Panc1 (cell line): ENCODE measurements around the gene FAM174B. TPM values are rescaled to one million over a fixed set of nuclear protein-coding genes. Genes with fewer than 3 reads are reported as not detected.

Experiments used
- ATAC-seq: fragments of 200-7000 bp; cut with Tn5 transposase; 2 replicates; pipeline ENCODE4 v1.9.1; 2020; ENCODE audit warnings: mild to moderate bottlenecking, moderate library complexity
- BruUV-seq: library from RNA; stranded (reverse); fragments of 400-500 nt; replicated peaks from 2 replicates; lab custom pipeline; 2021; lab: Mats Ljungman, UMichigan
- CTCF ChIA-PET: fragments of 300-600 bp; sonication (Branson Sonifier 250); formaldehyde crosslinking; loops from one replicate; lab custom pipeline; 2022; ENCODE audit warnings: antibody characterized with exemption; lab: Charles Lee
- POLR2A ChIA-PET: fragments of 300-600 bp; sonication (Branson Sonifier 250); formaldehyde crosslinking; loops from one replicate; lab custom pipeline; 2022; ENCODE audit warnings: antibody characterized with exemption; lab: Charles Lee
- DNase-seq: peaks from one replicate; pipeline ENCODE4 v3.0.0-alpha.2; 2010; ENCODE audit warnings: low read depth, low spot score
- H3K27ac ChIP-seq: 2 replicates; pipeline ENCODE4 v1.5.1; 2011; ENCODE audit warnings: mild to moderate bottlenecking, low read length, inconsistent platforms
- H3K27me3 ChIP-seq: fragments of 200-500 bp; sonication (Bioruptor generic); 2 replicates; pipeline ENCODE4 v1.6.0; 2014; ENCODE audit warnings: low read length, inconsistent platforms; ENCODE audit not compliant: control insufficient read depth, insufficient read depth
- H3K36me3 ChIP-seq: fragments of 200-500 bp; sonication (Bioruptor generic); 2 replicates; pipeline ENCODE4 v1.5.1; 2014; ENCODE audit warnings: inconsistent platforms, mild to moderate bottlenecking, low read length, moderate library complexity; ENCODE audit not compliant: control insufficient read depth, insufficient read depth
- H3K4me1 ChIP-seq: 2 replicates; pipeline ENCODE4 v1.5.1; 2011; ENCODE audit warnings: inconsistent platforms, mild to moderate bottlenecking, low read length, moderate library complexity; ENCODE audit not compliant: control insufficient read depth, insufficient read depth
- H3K4me3 ChIP-seq, 2 experiments: 2 replicates each; pipeline ENCODE4 v1.5.1; 2011 to 2012; ENCODE audit warnings: low read depth in 2 of 2, low read length in 2 of 2, mild to moderate bottlenecking in 2 of 2, inconsistent platforms in 1 of 2, moderate library complexity in 1 of 2
- H3K9me3 ChIP-seq: fragments of 200-500 bp; sonication (Bioruptor generic); 2 replicates; pipeline ENCODE4 v1.5.1; 2014; ENCODE audit warnings: low read depth, mild to moderate bottlenecking, inconsistent platforms, low read length, moderate library complexity; ENCODE audit not compliant: control insufficient read depth, insufficient read depth
- POLR2AphosphoS5 ChIP-seq: IDR thresholded peaks from 2 replicates; pipeline ENCODE4 v1.6.1; 2012; ENCODE audit warnings: mild to moderate bottlenecking, low read depth, low read length, moderate library complexity
- REST ChIP-seq, 2 experiments: IDR thresholded peaks; 2 replicates each; pipeline ENCODE4 v1.6.1; 2011 to 2012; ENCODE audit warnings: low read depth in 2 of 2, control low read depth in 1 of 2, low read length in 1 of 2, mild to moderate bottlenecking in 1 of 2, moderate library complexity in 1 of 2; ENCODE audit not compliant: insufficient read depth in 1 of 2
- SIN3A ChIP-seq: IDR thresholded peaks from 2 replicates; pipeline ENCODE4 v1.6.1; 2012; ENCODE audit warnings: low read depth, mild to moderate bottlenecking, low read length, moderate library complexity, borderline replicate concordance; ENCODE audit not compliant: insufficient read depth
- TCF7L2 ChIP-seq: IDR thresholded peaks from 2 replicates; pipeline ENCODE4 v1.6.1; 2011; ENCODE audit warnings: mild to moderate bottlenecking, low read depth, low read length, inconsistent platforms
- in situ Hi-C: cut with HindIII; loops from 2 replicates; pipeline ENCODE4 v1.10.0; 2016; ENCODE audit warnings: low sequenced_read_pairs, low pct_unique_long_range_greater_than_20kb
- intact Hi-C: fragments of 100-400 bp; cut with micrococcal nuclease; formaldehyde crosslinking; loops from one replicate; pipeline ENCODE4 v1.10.0; 2022; ENCODE audit not compliant: unreplicated experiment
- total RNA-seq: library from RNA; stranded (reverse); gene quantifications from one replicate; pipeline ENCODE4 v1.2.1, GENCODE V29; 2021; ENCODE audit not compliant: unreplicated experiment
- TF ChIP-seq, protein P1 (sequence below): fragments of 450-650 bp; IDR thresholded peaks from 2 replicates; pipeline ENCODE4 v1.5.1; 2017; ENCODE audit warnings: mild to moderate bottlenecking

FAM174B gene
- total RNA-seq, 1 experiment from 2014 or later = 30.7 TPM

GRCh38 chr15:92600856-92601255 lies 54.7 kb downstream of the FAM174B start:
- no peaks in the 10 kb centered on the region for H3K4me1 ChIP-seq
- CTCF ChIA-PET = no interaction called here
- H3K4me3 ChIP-seq = no peak overlapping the region
- no peaks in the 10 kb centered on the region for H3K9me3 ChIP-seq
- POLR2A ChIA-PET = no interaction called here
- no peaks in the 10 kb centered on the region for H3K36me3 ChIP-seq
- in situ Hi-C loops (no loop called here), intact Hi-C loops (no loop called here)
- no peak for TF ChIP-seq TCF7L2
- no peak for TF ChIP-seq REST (IDR thresholded peaks at IDR 0.05; ENCODE audit: insufficient read depth in 1 of 2, low read depth in 2 of 2, low read length in 1 of 2)
- H3K27ac ChIP-seq = no peak overlapping the region
- no TSS peak for BruUV-seq
- H3K27me3 ChIP-seq = peaks cover 7% of the 10 kb centered on the region
- ATAC-seq = no peak
- no peak for DNase-seq

- Histone ChIP-seq H3K27me3 (peaks cover 7% of the 10 kb centered on the region), H3K4me3 (no peak overlapping the region), H3K9me3 (no peaks in the 10 kb centered on the region), H3K4me1 (no peaks in the 10 kb centered on the region), H3K27ac (no peak overlapping the region), H3K36me3 (no peaks in the 10 kb centered on the region)
- CTCF ChIA-PET = no interaction called here
- DNase-seq = no peak
- in situ Hi-C loops = no loop called here
- TF ChIP-seq REST (IDR thresholded peaks at IDR 0.05; ENCODE audit: insufficient read depth in 1 of 2, low read depth in 2 of 2, low read length in 1 of 2) (no peak), TCF7L2 (no peak), SIN3A (no peak), POLR2AphosphoS5 (no peak)
- TF ChIP-seq, protein P1, sequence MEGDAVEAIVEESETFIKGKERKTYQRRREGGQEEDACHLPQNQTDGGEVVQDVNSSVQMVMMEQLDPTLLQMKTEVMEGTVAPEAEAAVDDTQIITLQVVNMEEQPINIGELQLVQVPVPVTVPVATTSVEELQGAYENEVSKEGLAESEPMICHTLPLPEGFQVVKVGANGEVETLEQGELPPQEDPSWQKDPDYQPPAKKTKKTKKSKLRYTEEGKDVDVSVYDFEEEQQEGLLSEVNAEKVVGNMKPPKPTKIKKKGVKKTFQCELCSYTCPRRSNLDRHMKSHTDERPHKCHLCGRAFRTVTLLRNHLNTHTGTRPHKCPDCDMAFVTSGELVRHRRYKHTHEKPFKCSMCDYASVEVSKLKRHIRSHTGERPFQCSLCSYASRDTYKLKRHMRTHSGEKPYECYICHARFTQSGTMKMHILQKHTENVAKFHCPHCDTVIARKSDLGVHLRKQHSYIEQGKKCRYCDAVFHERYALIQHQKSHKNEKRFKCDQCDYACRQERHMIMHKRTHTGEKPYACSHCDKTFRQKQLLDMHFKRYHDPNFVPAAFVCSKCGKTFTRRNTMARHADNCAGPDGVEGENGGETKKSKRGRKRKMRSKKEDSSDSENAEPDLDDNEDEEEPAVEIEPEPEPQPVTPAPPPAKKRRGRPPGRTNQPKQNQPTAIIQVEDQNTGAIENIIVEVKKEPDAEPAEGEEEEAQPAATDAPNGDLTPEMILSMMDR = no peak
- ATAC-seq = no peak
- POLR2A ChIA-PET = no interaction called here
- intact Hi-C loops = no loop called here
- no TSS peak for BruUV-seq
Measured at GRCh38 chr15:92599394-92599970, 56.1 kb downstream of the FAM174B start.
